HepG2 (cell line): ENCODE results near the gene ADAMTS14.

Experiments
- DMTF1 ChIP-seq: sonication (generic); formaldehyde crosslinking; IDR thresholded peaks from 2 replicates; pipeline ENCODE4 v1.4.0; 2020; ENCODE audit warnings: mild to moderate bottlenecking, missing genetic modification reagents
- MYC ChIP-seq: sonication (generic); formaldehyde crosslinking; IDR thresholded peaks from 2 replicates; pipeline ENCODE4 v1.9.0; 2021; ENCODE audit warnings: missing genetic modification reagents, borderline replicate concordance
- POLR2AphosphoS5 ChIP-seq: IDR thresholded peaks from 2 replicates; pipeline ENCODE4 v1.6.1; 2012; ENCODE audit warnings: low read depth, low read length
- U2AF2 ChIP-seq: fragments of 200-400 bp; formaldehyde crosslinking; IDR thresholded peaks from 2 replicates; pipeline ENCODE4 v1.6.1; 2017; ENCODE audit warnings: low read depth, mild to moderate bottlenecking, low read length
- ZFP1 ChIP-seq: IDR thresholded peaks from 2 replicates; pipeline ENCODE4 v1.6.1; 2016
- ZNF24 ChIP-seq: fragments of 450-650 bp; IDR thresholded peaks from 2 replicates; pipeline ENCODE4 v1.6.1; 2017; ENCODE audit warnings: antibody characterized with exemption, mild to moderate bottlenecking
- ZNF740 ChIP-seq: sonication (generic); formaldehyde crosslinking; IDR thresholded peaks from 2 replicates; pipeline ENCODE4 v1.4.0; 2020; ENCODE audit warnings: missing genetic modification reagents
- TF ChIP-seq, protein P1 (sequence below): sonication (generic); formaldehyde crosslinking; IDR thresholded peaks from 2 replicates; pipeline ENCODE4 v1.5.0; 2020; ENCODE audit warnings: mild to moderate bottlenecking, missing genetic modification reagents, moderate library complexity
- TF ChIP-seq, protein P2 (sequence below): IDR thresholded peaks from 2 replicates; pipeline ENCODE4 v1.6.1; 2012; ENCODE audit warnings: inconsistent platforms

DNA sequence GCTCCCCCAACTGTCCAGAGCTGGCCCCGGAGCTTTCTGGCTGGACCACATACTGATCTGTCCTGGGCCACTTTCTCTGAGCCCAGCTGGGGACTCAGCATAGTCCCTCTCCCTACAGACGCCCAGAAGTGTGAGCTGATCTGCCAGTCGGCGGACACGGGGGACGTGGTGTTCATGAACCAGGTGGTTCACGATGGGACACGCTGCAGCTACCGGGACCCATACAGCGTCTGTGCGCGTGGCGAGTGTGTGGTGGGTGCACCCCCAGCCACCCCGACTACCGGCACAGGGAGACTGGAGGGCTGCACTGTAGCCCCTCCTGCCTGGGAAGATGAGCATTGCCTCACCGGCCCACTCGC, 71.1 kb downstream of the ADAMTS14 start:
- TF ChIP-seq DMTF1 (no peak), U2AF2 (no peak), ZNF740 (CRISPR knock-in tag) (no peak), MYC (no peak), ZNF24 (no peak), ZFP1 (CRISPR knock-in tag) (no peak), POLR2AphosphoS5 (no peak)
- TF ChIP-seq, protein P1, sequence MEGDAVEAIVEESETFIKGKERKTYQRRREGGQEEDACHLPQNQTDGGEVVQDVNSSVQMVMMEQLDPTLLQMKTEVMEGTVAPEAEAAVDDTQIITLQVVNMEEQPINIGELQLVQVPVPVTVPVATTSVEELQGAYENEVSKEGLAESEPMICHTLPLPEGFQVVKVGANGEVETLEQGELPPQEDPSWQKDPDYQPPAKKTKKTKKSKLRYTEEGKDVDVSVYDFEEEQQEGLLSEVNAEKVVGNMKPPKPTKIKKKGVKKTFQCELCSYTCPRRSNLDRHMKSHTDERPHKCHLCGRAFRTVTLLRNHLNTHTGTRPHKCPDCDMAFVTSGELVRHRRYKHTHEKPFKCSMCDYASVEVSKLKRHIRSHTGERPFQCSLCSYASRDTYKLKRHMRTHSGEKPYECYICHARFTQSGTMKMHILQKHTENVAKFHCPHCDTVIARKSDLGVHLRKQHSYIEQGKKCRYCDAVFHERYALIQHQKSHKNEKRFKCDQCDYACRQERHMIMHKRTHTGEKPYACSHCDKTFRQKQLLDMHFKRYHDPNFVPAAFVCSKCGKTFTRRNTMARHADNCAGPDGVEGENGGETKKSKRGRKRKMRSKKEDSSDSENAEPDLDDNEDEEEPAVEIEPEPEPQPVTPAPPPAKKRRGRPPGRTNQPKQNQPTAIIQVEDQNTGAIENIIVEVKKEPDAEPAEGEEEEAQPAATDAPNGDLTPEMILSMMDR (CRISPR knock-in tag): no peak
- TF ChIP-seq, protein P2, sequence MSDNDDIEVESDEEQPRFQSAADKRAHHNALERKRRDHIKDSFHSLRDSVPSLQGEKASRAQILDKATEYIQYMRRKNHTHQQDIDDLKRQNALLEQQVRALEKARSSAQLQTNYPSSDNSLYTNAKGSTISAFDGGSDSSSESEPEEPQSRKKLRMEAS: no peak
